Endothelial cell of umbilical vein (primary cell): ENCODE results near the gene CCT3. TPM values are rescaled to one million over a fixed set of nuclear protein-coding genes. Genes with fewer than 3 reads are reported as not detected.

ENCODE experiments used
- BruUV-seq: library from RNA; stranded (reverse); fragments of 400-500 nt; replicated peaks from 2 replicates; lab custom pipeline; 2021; lab: Mats Ljungman, UMichigan
- CTCF ChIA-PET: fragments of 300-600, 350-600 bp; sonication (Branson Sonifier 250); formaldehyde crosslinking; loops from one replicate; lab custom pipeline; 2021; ENCODE audit warnings: antibody characterized with exemption, inconsistent platforms; lab: Charles Lee
- POLR2A ChIA-PET: fragments of 300-600, 350-600 bp; sonication (Branson Sonifier 250); formaldehyde crosslinking; loops from one replicate; lab custom pipeline; 2021; ENCODE audit warnings: antibody characterized with exemption, inconsistent platforms; lab: Charles Lee
- DNase-seq: peaks from one replicate; pipeline ENCODE4 v3.0.0-alpha.2; 2011; ENCODE audit warnings: low read depth, low spot score
- FAIRE-seq: peaks from 2 replicates; lab custom pipeline; 2011; peaks lifted over from hg19 to GRCh38; lab: Jason Lieb, UNC
- H2AFZ ChIP-seq: 2 replicates; pipeline ENCODE4 v1.6.0; 2012; ENCODE audit warnings: low read depth, low read length, control low read depth, inconsistent platforms
- H3K27ac ChIP-seq: 2 replicates; pipeline ENCODE4 v1.5.1; 2011; ENCODE audit warnings: low read depth, mild to moderate bottlenecking, control low read depth, low read length, moderate library complexity; ENCODE audit not compliant: insufficient read depth
- H3K27me3 ChIP-seq, 2 experiments: 2 replicates each; pipeline versions ENCODE4 v1.6.0 to v1.6.1; 2011; ENCODE audit warnings: low read length in 2 of 2, mixed read lengths in 1 of 2; ENCODE audit not compliant: control insufficient read depth in 2 of 2, insufficient read depth in 2 of 2
- H3K36me3 ChIP-seq, 2 experiments: 2 replicates in 1 of 2; 3 replicates in 1 of 2; pipeline ENCODE4 v1.5.1; 2011; ENCODE audit warnings: low read length in 2 of 2, mild to moderate bottlenecking in 1 of 2, moderate library complexity in 1 of 2; ENCODE audit not compliant: control insufficient read depth in 2 of 2, insufficient read depth in 2 of 2; ENCODE audit errors: extremely low read depth in 1 of 2
- H3K4me1 ChIP-seq: 3 replicates; pipeline ENCODE4 v1.5.1; 2011; ENCODE audit warnings: mild to moderate bottlenecking, low read length; ENCODE audit not compliant: control insufficient read depth, insufficient read depth; ENCODE audit errors: extremely low read depth
- H3K4me2 ChIP-seq: 2 replicates; pipeline ENCODE4 v1.6.1; 2011; ENCODE audit warnings: low read length, control low read depth, mixed read lengths; ENCODE audit not compliant: insufficient read depth
- H3K4me3 ChIP-seq, 3 experiments: fragments of 200-600 bp in 1 of 3; sonication (generic), shearing (Covaris generic) in 1 of 3; replicated peaks in 1 of 3; 2 replicates each; pipeline ENCODE4 v1.5.1; 2011 to 2016; ENCODE audit warnings: control low read depth in 3 of 3, low read length in 3 of 3, mild to moderate bottlenecking in 2 of 3, inconsistent platforms in 1 of 3, low read depth in 1 of 3, moderate library complexity in 1 of 3; ENCODE audit not compliant: insufficient read depth in 1 of 3
- H3K79me2 ChIP-seq: 2 replicates; pipeline ENCODE4 v1.6.0; 2012; ENCODE audit warnings: low read length, inconsistent platforms; ENCODE audit not compliant: control insufficient read depth, insufficient read depth
- H3K9ac ChIP-seq: replicated peaks from 2 replicates; pipeline ENCODE3; 2011; ENCODE audit warnings: low read length, control low read depth; ENCODE audit not compliant: insufficient read depth; ENCODE audit errors: extremely low read depth
- H3K9me1 ChIP-seq: replicated peaks from 3 replicates; pipeline ENCODE4 v1.6.0; 2011; ENCODE audit warnings: mild to moderate bottlenecking, low read length; ENCODE audit not compliant: control insufficient read depth, insufficient read depth; ENCODE audit errors: extremely low read depth
- H3K9me3 ChIP-seq: replicated peaks from 2 replicates; pipeline ENCODE4 v1.5.1; 2012; ENCODE audit warnings: low read length, inconsistent platforms; ENCODE audit not compliant: control insufficient read depth, insufficient read depth
- H4K20me1 ChIP-seq: replicated peaks from 2 replicates; pipeline ENCODE3; 2011; ENCODE audit warnings: mild to moderate bottlenecking, low read length; ENCODE audit not compliant: control insufficient read depth, insufficient read depth; ENCODE audit errors: extremely low read depth
- FOS ChIP-seq: IDR thresholded peaks from 2 replicates; pipeline ENCODE4 v1.6.1; 2011; ENCODE audit warnings: mild to moderate bottlenecking, low read length, moderate library complexity, borderline replicate concordance; ENCODE audit not compliant: insufficient read depth
- GATA2 ChIP-seq: IDR thresholded peaks from 2 replicates; pipeline ENCODE4 v1.7.0; 2011; ENCODE audit warnings: low read depth, mild to moderate bottlenecking, moderate library complexity, mixed read lengths, low read length; ENCODE audit not compliant: insufficient read length, insufficient read depth
- JUN ChIP-seq: IDR thresholded peaks from 2 replicates; pipeline ENCODE4 v1.6.1; 2011; ENCODE audit warnings: borderline replicate concordance, low read depth; ENCODE audit not compliant: insufficient read length, insufficient read depth
- POLR2A ChIP-seq: IDR thresholded peaks from 2 replicates; pipeline ENCODE4 v1.6.1; 2012; ENCODE audit warnings: low read depth, mild to moderate bottlenecking, control low read depth, low read length
- POLR2AphosphoS5 ChIP-seq: IDR thresholded peaks from 2 replicates; pipeline ENCODE4 v1.6.1; 2012; ENCODE audit warnings: low read depth, mild to moderate bottlenecking, control low read depth, low read length, moderate library complexity; ENCODE audit not compliant: insufficient read depth
- dilution Hi-C: fragments of 300-500 bp; cut with MboI; formaldehyde crosslinking; loops from one replicate; pipeline ENCODE4 v1.15.0; 2019; ENCODE audit warnings: low sequenced_read_pairs; ENCODE audit not compliant: extremely low pct_ligation_motif_present
- intact Hi-C: fragments of 100-400 bp; cut with micrococcal nuclease; formaldehyde crosslinking; loops from one replicate; pipeline ENCODE4 v1.10.0; 2022
- polyA plus RNA-seq, 4 experiments: library from polyadenylated mRNA; depleted of rRNA in 3 of 4; stranded (reverse) in 3 of 4; unstranded in 1 of 4; fragments of >200 nt; gene quantifications; 2 replicates each; pipeline versions ENCODE4 v1.2.1 to v1.2.3, GENCODE V29; 2011 to 2012; ENCODE audit warnings: missing spikeins in 1 of 4
- total RNA-seq: library from RNA; stranded (reverse); gene quantifications from 2 replicates; pipeline ENCODE4 v1.2.3, GENCODE V29; 2021
- TF ChIP-seq, protein P1 (sequence below), 2 donors: IDR thresholded peaks; 1 replicate in 1 of 2; 2 replicates in 1 of 2; pipeline ENCODE4 v1.5.1; 2011; ENCODE audit warnings: low read length in 2 of 2, mild to moderate bottlenecking in 2 of 2, moderate library complexity in 2 of 2, control low read depth in 1 of 2, inconsistent platforms in 1 of 2, low read depth in 1 of 2; ENCODE audit not compliant: insufficient read depth in 1 of 2; ENCODE audit errors: extremely low read depth in 1 of 2
- TF ChIP-seq, protein P2 (sequence below): IDR thresholded peaks from 2 replicates; pipeline ENCODE4 v1.6.1; 2011; ENCODE audit not compliant: insufficient read depth, insufficient read length

CCT3 gene
- total and polyA plus RNA-seq, 2 donors (not counting 3 experiments of a cell fraction or from before 2014, with no cell fraction given), result 276 to 367 TPM

DNA sequence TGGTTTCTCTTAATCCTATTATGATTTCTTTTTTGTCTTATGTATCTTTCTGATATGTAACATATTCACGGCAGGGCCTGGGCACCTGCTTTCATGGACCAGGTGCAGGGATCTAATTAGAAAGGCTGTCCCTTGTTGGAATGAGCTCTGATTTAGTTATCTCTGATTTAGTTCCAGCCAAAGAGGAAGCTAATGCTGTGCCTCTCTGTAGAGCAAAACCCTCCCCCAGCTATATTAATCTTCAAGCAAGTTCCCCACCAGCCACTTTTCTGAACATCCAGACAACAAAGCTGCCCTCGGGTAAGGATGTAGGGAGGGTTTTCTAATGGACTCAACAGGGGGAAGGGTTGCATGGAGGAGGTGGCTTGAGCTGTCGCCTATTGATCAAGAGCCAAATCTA is 6.3 kb upstream of the CCT3 start:
- DNase-seq (no peak), FAIRE-seq (no peak)
- ChIA-PET CTCF (interaction anchor here (0.7 to 2.6 kb wide), 4 partner anchors 12 to 102 kb away, joined by 3 to 8 read pairs (median 5); no protein-coding TSS in a partner anchor), POLR2A (no interaction called here)
- no TSS peak for BruUV-seq
- Histone ChIP-seq H4K20me1 (no peaks in the 10 kb centered on the region), H3K9ac (no peak overlapping the region), H3K4me2 (no peak overlapping the region), H3K9me3 (no peaks in the 10 kb centered on the region), H3K36me3 (no peaks in the 10 kb centered on the region), H3K79me2 (no peaks in the 10 kb centered on the region), H2AFZ (no peak overlapping the region), H3K9me1 (no peaks in the 10 kb centered on the region), H3K4me1 (no peaks in the 10 kb centered on the region), H3K4me3 (no peak overlapping the region), H3K27me3 (peaks cover 20 to 29% of the 10 kb centered on the region in 2 experiments), H3K27ac (no peak overlapping the region)
- TF ChIP-seq FOS, result no peak
- no peak for TF ChIP-seq JUN
- TF ChIP-seq GATA2, result no peak
- TF ChIP-seq, protein P1, sequence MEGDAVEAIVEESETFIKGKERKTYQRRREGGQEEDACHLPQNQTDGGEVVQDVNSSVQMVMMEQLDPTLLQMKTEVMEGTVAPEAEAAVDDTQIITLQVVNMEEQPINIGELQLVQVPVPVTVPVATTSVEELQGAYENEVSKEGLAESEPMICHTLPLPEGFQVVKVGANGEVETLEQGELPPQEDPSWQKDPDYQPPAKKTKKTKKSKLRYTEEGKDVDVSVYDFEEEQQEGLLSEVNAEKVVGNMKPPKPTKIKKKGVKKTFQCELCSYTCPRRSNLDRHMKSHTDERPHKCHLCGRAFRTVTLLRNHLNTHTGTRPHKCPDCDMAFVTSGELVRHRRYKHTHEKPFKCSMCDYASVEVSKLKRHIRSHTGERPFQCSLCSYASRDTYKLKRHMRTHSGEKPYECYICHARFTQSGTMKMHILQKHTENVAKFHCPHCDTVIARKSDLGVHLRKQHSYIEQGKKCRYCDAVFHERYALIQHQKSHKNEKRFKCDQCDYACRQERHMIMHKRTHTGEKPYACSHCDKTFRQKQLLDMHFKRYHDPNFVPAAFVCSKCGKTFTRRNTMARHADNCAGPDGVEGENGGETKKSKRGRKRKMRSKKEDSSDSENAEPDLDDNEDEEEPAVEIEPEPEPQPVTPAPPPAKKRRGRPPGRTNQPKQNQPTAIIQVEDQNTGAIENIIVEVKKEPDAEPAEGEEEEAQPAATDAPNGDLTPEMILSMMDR (IDR thresholded peaks at IDR 0.05; ENCODE audit: extremely low read depth in 1 of 2, insufficient read depth in 1 of 2, low read depth in 1 of 2, low read length in 2 of 2), result no peak
- TF ChIP-seq, protein P2, sequence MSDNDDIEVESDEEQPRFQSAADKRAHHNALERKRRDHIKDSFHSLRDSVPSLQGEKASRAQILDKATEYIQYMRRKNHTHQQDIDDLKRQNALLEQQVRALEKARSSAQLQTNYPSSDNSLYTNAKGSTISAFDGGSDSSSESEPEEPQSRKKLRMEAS, result no peak
- TF ChIP-seq POLR2AphosphoS5, result no peak
- TF ChIP-seq POLR2A, result no peak
- dilution Hi-C loops (no loop called here), intact Hi-C loops (no loop called here)
